LNCaP clone FGC (cell line): ENCODE data around the gene EGFL8.
"Not testable (repeated sequence)": the region's sequence is repeated elsewhere in the genome, so short reads cannot be mapped to it uniquely, and the experiment has no call there.

Experiments
- DNase-seq: peaks from one replicate; pipeline ENCODE4 v3.0.0-alpha.2; 2011; ENCODE audit warnings: low read depth
- H3K4me3 ChIP-seq: 2 replicates; pipeline ENCODE4 v1.5.1; 2011; ENCODE audit warnings: mild to moderate bottlenecking, low read depth, low read length, control low read depth
- TF ChIP-seq, protein P1 (sequence below): IDR thresholded peaks from 2 replicates; pipeline ENCODE4 v1.5.1; 2012; ENCODE audit warnings: mild to moderate bottlenecking; ENCODE audit not compliant: control insufficient read depth, insufficient read depth; ENCODE audit errors: extremely low read depth

EGFL8 gene

DNA sequence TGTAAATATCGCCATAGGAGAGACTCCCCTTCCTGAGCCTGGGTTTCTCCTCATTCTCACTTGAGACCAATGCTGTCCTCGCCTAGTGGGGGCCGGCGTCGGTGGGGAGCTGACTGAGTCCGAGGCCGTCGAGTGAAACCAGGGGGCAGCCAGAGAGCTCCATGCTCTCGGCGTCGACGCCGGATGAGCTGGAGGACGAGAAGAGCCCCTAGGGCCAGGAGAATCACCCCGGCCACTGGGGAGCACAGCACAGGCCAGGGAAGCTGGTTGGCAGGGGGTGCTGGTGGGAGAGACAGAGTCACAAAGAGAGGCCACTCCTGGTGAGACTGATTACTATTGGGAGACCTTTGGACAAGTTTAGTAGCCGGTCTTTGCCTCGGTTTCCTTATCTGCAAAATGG lies 34.5 kb downstream of the EGFL8 start:
- no peak overlapping the region for H3K4me3 ChIP-seq
- TF ChIP-seq, protein P1, sequence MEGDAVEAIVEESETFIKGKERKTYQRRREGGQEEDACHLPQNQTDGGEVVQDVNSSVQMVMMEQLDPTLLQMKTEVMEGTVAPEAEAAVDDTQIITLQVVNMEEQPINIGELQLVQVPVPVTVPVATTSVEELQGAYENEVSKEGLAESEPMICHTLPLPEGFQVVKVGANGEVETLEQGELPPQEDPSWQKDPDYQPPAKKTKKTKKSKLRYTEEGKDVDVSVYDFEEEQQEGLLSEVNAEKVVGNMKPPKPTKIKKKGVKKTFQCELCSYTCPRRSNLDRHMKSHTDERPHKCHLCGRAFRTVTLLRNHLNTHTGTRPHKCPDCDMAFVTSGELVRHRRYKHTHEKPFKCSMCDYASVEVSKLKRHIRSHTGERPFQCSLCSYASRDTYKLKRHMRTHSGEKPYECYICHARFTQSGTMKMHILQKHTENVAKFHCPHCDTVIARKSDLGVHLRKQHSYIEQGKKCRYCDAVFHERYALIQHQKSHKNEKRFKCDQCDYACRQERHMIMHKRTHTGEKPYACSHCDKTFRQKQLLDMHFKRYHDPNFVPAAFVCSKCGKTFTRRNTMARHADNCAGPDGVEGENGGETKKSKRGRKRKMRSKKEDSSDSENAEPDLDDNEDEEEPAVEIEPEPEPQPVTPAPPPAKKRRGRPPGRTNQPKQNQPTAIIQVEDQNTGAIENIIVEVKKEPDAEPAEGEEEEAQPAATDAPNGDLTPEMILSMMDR, result no peak
- no peak for DNase-seq

DNA sequence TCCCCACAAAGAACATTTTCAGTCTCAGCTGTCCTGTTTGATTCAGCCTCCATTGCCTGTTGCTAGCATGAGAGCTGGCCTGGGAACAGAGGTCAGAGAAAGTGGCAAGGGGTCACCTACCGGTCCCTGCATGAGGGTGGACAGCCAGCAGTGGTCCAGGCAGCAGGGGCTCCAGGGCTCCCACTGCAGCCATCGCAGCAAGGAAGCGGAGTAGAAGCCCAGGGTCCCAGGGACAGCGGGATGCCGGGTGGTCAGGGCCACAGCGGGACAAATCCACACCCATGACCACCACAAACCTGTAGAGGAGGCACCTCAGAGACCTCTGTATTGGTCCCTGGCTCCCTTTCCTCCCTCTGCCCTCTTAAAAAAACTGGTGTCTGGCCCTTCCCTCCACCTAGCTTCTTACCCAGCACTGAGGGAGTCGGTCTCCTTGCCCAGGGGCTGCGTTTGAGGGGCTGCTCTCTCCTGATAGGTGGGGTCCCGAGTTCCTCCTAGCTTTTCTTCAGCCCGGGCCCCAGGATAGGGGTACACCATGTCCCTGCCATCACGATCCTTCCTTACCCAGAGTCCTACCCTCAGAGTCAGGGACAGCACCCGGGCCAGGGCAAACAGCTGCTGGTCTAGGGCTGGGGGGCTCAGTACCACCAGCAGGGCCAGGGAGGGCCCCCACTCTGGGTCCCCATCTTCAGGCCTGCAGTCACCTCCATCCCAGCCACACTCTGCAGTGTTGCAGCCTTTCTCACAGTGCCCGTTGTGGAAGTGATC lies 36.5 kb downstream of the EGFL8 start:
- TF ChIP-seq, protein P1, result no peak
- no peak overlapping the region for H3K4me3 ChIP-seq
- no peak for DNase-seq

DNA sequence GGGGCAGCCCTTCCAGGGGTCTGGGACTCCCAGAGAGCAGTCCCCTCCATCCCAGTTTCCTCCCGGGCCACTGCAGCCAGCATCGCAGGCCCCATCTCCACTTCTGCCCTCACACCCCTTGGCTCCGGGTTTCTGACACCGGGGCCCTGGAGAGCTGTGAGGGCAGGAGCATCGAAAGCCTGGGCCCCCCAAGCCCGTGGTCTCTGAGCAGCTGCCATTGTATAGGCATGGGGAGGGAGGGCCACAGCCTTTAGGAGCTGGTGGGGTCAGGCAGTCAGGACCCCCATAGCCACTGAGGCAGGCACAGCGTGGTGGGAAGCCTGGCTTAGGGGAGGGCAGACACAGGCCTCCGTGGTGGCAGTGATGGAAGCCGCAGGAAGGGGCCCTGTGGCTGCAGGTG lies 37.8 kb downstream of the EGFL8 start:
- DNase-seq, result no peak
- TF ChIP-seq, protein P1, result no peak

DNA sequence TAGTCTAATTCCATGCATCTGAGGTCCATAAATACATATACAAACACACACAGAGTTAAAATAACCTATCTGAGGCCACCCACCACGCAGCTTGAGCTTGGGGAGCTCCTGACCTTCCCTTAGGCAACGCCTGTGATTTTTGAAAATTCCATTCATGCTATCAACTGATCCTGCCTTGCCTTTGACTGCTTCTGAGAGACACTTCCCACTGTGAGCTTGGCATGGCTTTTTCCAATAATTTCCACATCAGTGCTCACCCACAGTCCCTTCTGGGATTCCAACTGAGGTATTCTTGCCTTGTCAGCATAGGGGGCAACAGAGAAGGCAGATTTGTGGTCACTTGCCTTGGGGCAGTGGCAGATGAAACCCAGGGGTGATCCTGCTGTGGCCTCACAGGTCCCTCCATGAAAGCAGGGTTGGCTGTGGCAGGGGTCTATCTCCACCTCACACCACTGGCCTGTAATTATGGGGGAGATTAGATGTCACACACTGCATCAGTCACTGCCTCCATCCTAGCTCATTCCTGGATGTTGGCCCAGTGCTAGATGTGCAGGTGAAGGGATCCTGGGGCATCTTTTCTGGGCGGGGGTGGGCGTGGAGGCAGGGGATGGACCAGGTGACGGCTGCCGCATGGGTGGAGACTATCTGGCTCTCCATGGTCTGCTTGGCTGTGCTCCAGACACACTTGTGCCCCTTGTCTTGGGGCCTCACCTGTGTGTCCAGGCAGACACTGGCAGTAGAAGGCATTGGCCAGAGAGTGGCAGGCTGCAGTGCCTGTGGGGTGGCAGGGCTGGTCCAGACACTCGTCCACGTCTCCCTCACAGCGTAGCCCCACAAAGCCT lies 39.3 kb downstream of the EGFL8 start:
- no peak overlapping the region for H3K4me3 ChIP-seq
- TF ChIP-seq, protein P1, result no peak
- no peak for DNase-seq

More for the DNA sequence above, 37.8 kb downstream of the EGFL8 start:
- H3K4me3 ChIP-seq, result no peak overlapping the region

DNA sequence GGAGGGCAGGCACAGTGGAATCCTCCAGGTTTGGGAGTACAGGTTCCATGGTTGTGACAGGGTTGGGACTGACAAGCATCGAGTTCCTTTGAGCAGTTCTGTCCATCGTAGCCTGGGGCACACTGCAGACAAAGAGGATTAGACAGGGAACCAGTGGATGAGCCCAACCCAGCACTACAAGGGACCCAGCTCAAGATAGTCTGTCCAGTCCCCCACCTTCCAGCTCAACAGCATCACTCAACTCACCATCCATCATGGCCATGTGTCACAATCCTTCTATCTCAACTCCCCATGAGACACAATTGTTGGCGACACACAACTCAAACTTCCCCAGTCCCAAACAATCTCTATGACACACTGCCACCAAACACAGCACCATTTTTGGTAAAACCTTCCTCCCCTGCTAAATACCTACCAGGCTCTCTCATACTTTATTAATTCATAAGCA lies 39.9 kb downstream of the EGFL8 start:
- TF ChIP-seq, protein P1, result no peak
- H3K4me3 ChIP-seq, result no peak overlapping the region
- no peak for DNase-seq

DNA sequence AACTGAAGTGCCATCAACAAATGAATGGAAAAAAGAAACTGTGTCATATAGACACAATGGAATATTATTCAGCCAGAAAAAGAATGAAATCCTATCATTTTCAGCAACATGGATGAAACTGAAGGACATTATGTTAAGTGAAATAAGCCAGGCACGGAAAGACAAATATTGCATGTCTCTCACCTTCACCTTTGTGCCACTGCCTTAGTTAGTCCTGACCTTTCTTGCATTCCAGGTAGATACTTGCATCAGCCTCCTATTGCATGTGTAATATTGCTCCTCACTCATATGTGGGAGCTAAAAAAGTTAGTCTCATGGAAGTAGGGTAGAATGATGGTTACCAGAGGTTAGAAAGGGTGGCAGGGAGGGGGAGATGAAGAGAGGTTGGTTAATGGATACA lies 44.6 kb downstream of the EGFL8 start:
- no peak overlapping the region for H3K4me3 ChIP-seq
- TF ChIP-seq, protein P1, result no peak
- no peak for DNase-seq

DNA sequence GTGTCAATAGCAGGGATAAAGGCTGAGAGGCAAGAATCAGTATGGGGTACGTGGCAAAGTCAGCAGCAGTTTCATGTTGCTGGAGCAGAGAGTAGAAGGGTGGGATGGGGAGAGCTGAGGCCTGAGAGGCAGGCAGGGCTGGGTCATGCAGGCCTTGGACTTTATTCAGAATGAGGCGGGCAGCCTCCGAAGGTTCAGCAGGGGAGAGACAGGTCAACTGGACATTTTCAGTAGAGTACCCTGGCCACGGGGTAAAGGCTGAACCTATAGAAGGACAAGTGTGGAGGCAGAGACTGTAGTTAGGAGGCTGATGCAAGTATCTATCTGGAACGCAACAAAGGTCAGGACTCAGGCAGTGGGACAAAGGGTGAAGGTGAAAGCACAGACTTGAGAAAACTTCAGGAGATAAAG lies 45.8 kb downstream of the EGFL8 start:
- no peak for DNase-seq
- H3K4me3 ChIP-seq, result no peak overlapping the region
- TF ChIP-seq, protein P1, result no peak

DNA sequence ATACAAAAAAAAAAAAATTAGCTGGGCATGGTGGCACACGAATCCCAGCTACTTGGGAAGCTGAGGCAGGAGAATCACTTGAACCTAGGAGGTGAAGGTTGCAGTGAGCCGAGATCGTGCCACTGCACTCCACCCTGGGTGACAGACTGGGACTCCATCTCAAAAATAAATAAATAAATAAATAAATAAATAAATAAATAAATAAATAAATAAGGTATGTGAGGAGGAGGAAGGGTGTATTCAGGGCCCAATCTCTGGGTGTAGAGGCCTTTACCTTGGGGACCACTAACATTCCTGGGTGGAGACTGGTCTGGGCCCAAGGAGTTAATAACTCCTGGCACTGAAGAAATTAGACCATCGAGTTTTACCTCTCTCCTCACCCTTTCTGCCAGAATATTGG lies 47.0 kb downstream of the EGFL8 start:
- not testable (repeated sequence) for DNase-seq, H3K4me3 ChIP-seq
